ENCODE results near the gene DNAH8.

The DNAH8 gene

DNA sequence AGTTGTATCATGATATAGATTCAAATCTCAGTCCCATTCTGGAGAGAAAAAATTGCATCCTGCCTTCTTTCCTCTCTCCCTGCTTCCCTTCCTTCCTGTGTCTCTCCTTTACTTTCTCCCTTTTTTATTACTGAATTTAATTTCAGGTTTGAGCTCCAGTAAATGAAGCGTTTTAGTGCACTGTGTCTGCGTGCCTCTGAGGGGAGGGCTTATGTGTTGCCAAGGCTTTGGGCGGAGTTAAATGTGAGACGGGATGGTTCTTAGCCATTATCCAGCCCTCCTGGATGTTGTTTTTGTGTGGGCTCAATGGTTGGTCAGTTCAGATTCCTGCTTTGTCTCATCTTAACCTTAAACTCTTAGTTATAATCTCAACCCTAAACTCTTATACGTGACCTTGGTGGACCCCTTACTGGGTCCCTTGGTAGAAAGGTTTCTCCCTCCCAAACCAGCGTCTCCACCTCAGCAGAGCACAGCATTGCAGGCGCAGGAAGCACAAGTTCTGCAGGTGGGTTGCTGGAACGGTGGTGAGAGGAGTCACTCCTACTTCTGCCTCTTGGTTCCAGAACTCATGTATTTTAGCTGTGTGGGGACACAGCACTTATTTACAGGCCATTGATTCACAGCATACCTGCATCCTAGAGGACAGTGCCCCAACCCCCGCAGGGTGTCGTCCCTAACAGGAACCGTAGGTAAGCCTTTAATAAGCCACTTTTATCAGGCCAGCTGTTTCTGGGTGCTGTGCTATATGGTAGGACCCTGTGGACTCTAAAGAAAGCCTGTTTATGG is 68.5 kb downstream of the DNAH8 start:
- FAIRE-seq: no peak
- no peak for TF ChIP-seq CTCF (IDR thresholded peaks at IDR 0.05; ENCODE audit: insufficient read depth, missing control alignments)
- no peak for DNase-seq (ENCODE audit: insufficient read length, low spot score)

GRCh38 chr6:38784506-38785235 is 69.6 kb downstream of the DNAH8 start:
- DNase-seq (ENCODE audit: insufficient read length, low spot score): no peak
- FAIRE-seq: no peak
- no peak for TF ChIP-seq CTCF (IDR thresholded peaks at IDR 0.05; ENCODE audit: insufficient read depth, missing control alignments)

- no peak for TF ChIP-seq CTCF (IDR thresholded peaks at IDR 0.05; ENCODE audit: insufficient read depth, missing control alignments)
- no peak for FAIRE-seq
- no peak for DNase-seq (ENCODE audit: insufficient read length, low spot score)
Measured at GRCh38 chr6:38786486-38786885, 71.4 kb downstream of the DNAH8 start.

GRCh38 chr6:38789256-38789655 is 74.1 kb downstream of the DNAH8 start:
- FAIRE-seq (no peak), DNase-seq (ENCODE audit: insufficient read length, low spot score) (no peak)
- TF ChIP-seq CTCF (IDR thresholded peaks at IDR 0.05; ENCODE audit: insufficient read depth, missing control alignments): no peak

- no peak for TF ChIP-seq CTCF (IDR thresholded peaks at IDR 0.05; ENCODE audit: insufficient read depth, missing control alignments)
- no peak for FAIRE-seq
Measured at GRCh38 chr6:38792356-38792755, 77.2 kb downstream of the DNAH8 start.

DNA sequence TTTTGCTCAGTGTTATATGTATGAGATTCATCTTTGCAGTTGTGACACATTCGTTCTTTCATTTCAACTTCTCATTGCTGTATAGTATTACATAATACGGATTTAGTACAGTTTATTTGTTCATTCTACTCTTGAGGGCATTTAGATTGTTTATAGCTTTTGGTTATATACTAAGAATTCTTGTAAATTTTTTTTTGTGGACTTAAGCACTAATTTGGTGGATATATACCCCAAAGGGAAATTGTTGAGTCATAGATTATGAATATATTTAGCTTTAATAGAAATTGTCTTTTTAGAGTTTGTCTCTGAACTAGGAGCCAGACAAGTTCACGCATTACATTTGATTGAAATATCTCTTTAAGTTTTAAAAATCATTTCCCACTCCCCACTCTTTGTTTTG is 79.6 kb downstream of the DNAH8 start:
- no peak for FAIRE-seq

More at GRCh38 chr6:38792356-38792755, 77.2 kb downstream of the DNAH8 start:
- DNase-seq (ENCODE audit: insufficient read length, low spot score): no peak

More for the DNA sequence above, 79.6 kb downstream of the DNAH8 start:
- TF ChIP-seq CTCF (IDR thresholded peaks at IDR 0.05; ENCODE audit: insufficient read depth, missing control alignments): no peak
- no peak for DNase-seq (ENCODE audit: insufficient read length, low spot score)

Data from D721Med (cell line).